HT1080 (cell line): ENCODE data around the gene TMEM72. TPM values are rescaled to one million over a fixed set of nuclear protein-coding genes. Genes with fewer than 3 reads are reported as not detected.

Experiments
- DNase-seq: peaks from one replicate; pipeline ENCODE4 v3.0.0-alpha.2; 2015; ENCODE audit warnings: low read depth
- total RNA-seq: library from RNA; depleted of rRNA; stranded (reverse); fragments of >200 nt; shearing (Covaris generic); gene quantifications from 2 replicates; pipeline ENCODE4 v1.2.3, GENCODE V29; 2014

TMEM72 gene
- total RNA-seq, 1 experiment from 2014 or later, result not detected

- DNase-seq, result no peak
Observed at GRCh38 chr10:44917848-44918247, 6.7 kb downstream of the TMEM72 start.

DNA sequence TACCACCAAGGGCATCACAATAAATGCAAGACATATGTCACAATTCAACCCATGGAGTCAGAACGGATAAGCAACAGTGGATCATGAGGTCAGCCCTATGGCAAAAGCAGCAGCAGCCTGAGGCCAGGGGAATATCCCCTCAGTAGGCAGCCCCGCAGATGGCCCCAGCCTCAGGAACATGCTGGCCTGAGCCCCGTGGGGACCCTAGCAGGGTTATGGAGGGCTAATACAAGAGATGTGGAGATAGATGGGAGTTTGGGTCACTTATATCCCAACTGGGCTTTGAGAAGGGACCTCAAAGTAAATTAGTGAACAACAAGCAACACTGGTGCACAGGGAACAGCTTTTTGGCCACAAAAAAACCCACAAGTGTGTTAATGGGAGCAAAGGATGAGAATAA lies 9.1 kb downstream of the TMEM72 start:
- no peak for DNase-seq

DNA sequence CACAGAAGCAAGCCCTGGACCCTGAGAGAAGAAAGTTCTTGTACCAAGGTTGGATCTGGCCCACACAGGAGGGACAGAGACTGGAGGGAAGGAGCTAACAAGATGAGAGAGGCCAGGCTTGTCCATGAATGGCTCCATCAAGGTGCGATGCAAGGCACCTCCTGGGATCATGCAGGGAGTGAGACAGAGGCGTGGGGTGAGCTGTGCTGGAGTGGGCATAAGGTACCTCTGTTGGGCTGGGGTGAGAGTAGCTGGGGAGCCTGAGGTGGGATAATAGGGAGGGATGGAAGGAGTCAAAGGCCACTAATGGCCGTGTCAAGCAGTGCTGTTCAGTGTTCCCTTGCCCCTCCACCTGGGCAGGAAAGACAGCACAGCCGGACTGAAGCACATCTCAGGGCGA lies 9.9 kb downstream of the TMEM72 start:
- DNase-seq, result no peak

- DNase-seq, result no peak
Observed at GRCh38 chr10:44921506-44921905, 10.4 kb downstream of the TMEM72 start.

- DNase-seq, result no peak
Observed at GRCh38 chr10:44922021-44922420, 10.9 kb downstream of the TMEM72 start.

- DNase-seq, result no peak
Observed at GRCh38 chr10:44922796-44923545, 11.8 kb downstream of the TMEM72 start.

DNA sequence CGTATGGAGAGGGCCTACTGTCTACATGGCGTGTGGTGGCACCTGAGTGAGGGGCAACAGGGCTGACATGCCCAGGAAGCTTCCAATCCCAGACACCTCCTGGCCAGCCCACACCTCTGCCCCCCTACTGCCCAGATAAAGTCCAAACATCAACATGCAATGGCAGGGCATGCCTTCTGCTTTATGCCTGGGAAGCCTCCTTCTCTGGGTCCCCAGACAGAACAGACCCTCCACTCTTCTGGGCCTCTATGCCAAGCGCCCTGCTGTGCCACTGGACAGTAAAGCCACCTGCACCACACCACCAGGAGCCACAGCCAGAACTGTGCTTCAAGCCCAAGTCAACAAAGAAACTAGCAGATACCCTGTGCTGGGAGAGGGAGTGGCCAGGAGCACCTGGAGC lies 12.5 kb downstream of the TMEM72 start:
- no peak for DNase-seq

DNA sequence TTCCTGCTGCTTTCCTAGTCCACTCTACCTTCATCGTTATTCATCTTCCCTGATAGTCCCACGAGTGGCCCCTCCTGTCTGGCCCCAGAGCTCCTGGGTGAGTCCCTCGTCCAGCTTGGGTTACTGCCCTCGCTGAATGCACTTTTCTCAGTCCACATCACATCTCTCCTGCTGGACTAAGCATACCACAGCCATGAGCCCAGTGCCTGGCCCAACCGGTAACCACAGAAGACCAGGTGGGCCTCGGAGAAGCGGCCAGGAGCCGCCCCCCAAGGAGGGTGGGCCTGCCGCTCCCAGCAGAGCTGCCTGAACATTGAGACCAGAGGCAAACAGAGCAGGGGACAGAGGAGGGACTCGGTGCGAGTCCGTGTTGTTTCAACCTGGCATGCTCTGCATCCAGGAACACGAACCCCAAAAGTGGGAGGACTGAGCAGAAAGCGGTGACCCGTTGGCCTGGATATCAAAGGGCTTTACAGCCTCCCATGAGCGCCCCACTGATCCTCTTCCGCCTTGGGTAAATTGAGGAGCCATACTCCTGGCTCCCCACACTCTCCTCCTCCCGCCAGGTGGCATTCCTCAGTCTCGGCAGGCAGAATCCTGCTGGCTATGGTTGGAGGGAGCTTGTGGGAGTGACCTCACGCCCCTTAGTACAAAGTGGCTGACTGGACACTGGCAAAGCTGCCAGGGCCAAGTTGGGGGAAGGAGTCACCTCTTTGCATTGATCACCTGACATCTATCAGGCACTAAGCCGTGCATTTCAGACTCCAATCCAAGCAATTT lies 13.3 kb downstream of the TMEM72 start:
- no peak for DNase-seq

DNA sequence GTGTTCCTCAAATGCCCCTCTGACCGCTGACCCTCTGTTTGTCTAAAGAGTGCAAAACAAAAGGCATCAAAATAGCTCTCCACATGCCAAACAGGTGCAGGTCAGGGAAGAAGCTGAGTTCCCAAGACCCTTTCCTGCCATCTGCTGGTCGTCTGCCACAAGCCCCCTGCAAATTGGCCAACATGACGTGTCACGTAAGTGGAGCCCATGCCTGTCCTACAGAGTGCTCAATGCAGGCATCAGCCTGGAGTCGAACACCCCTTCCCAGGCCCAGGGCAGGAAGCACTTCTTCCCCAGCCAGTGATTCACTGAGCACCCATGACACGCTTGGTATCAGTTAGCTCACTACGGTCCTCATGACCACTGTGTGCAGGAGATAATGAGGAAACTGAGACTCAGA lies 14.1 kb downstream of the TMEM72 start:
- DNase-seq, result peak; percentile 35

DNA sequence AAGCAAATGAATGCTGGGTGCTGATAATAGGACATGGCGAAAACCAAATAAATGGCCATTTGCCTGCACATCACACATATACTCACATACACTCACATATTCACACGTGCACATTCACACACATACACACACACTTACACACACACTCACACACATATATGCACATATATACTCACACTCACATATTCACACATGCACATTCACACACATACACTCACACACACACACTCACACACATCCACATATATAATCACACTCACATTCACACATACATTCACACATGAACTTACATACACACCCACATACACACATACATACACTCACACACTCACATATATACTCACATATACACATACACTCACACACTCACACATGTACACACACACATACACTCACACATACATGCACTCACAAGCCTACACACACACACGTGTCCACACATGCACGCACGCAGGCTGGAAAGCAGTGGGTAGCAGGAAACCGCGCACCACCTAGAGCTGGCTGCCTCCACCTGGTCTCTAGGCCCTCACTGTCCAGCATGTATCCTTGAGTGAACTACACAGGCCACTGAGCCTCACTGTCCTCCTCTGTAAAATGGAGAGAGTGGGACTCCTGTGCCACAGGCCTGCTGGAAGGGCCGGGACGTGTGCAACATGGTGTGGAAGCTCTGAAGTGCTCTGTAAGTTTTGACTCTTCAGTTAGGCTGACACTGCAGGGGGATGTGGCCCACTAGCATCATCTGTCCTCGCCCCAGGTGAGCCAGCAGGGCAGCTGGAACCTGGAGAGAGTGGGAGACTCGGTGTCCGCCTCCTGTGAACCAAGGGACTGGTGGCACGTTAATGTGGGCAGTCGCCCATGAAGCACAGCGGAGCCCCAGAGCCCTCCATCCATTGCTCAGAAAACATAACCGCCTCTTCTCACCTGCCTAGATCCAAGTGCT lies 14.9 kb downstream of the TMEM72 start:
- DNase-seq, result no peak

GRCh38 chr10:44926751-44927351 lies 15.7 kb downstream of the TMEM72 start:
- no peak for DNase-seq

DNA sequence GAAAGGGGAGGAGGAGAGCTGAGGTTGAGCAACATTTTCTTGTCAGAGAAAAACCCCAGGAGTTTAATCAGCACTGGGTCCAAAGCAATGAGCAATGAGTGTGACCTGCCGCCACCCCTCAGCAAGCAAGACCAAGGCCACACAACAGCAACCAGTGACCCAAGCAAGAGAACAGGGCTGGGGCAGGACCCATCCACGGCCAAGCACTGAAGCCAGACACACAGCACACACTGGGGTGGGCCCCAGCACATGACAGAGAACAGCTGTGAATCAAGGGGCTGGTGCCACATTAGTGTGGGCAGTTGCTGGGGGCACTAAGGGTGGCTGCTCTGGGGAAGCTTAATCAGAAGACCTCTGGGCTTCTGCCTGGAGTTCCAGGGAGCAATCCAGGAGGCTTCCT lies 16.2 kb downstream of the TMEM72 start:
- no peak for DNase-seq

GRCh38 chr10:44928462-44928861 lies 17.3 kb downstream of the TMEM72 start:
- DNase-seq, result no peak

DNA sequence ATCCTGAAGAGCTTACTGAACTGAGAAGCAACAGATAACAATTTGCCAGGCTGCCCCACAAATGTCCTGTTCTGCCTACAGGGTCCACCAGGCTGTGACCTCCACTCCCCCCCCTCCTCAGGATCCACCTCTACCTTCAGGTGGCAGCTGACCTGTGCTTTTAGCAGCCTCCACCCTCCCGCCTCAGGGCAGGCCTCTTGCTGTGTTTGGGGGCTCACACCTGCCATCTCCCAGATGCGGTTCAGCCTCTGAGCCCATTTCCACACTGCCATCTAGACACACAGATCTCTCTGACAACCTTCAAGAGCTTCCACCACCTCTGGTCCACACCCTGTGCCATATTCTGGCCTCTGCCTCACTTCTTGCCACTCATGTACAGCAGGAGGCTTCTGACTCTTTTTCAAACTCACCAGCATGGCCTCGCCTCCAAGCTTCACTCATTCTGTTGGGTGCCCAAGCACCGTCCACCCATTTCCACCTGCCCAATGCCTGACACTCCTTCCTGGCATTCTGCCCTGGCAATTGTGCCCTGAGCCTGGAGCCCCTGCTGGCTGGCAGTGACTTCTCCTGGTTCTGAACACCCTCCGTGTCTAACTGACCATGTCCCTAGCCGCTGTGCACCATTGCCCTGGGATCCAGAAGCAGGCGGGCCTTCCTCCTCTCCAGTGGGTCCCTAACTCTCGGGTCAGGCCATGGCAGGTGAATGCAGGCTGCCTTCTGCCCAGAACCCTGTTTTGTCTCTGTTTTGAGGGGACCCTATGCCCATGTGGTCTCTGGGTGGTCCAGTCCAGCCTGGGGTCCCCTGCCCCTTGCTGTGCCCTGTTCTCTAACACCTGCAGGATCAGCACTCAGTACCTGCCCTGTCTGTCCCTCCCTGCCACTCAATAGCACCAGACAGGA lies 18.5 kb downstream of the TMEM72 start:
- DNase-seq, result no peak

- DNase-seq, result no peak
Observed at GRCh38 chr10:44930904-44931620, 19.9 kb downstream of the TMEM72 start.

DNA sequence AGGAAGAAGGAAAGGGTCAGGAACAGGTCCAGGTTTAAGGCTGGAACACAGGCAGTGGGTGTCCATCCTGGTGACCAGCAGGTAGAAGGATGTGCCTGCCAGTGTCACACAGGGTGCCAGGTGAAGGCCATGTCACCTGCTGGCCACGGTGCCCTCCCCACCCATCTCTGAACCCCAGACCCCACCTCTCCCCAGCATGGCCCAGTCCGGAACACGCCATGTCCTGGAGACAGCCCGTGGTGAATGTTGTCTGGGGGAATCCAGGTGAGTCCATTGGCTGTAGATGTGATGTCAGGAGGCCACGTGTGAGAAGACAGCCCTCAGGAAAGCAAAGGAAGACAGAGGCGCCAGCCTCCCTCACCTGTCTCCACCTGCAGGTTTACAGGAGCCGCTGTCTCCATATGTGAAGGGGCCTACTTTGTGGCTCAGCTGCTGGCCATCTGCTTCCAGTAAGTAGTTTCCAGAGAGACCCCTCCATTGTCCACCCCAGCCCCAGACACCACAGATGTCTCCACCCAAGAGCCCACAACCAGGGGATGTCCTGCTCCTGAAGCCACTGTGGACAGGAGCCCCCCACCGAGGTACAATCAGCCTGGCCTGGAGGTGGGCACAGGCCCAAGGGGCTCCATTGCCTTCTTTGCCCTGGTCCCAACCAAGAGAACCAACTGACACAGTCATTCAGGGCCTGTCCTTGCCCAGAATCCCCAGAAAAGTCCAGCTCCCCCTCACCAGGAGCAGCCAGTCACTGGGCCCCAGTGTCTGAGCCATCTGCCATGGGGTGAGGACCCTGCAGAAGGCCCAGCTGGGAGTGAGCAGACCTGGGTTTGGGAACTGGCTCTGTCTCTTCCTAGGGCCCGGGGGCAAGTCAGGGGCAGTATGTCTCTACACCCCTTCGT lies 20.7 kb downstream of the TMEM72 start:
- DNase-seq, result no peak

DNA sequence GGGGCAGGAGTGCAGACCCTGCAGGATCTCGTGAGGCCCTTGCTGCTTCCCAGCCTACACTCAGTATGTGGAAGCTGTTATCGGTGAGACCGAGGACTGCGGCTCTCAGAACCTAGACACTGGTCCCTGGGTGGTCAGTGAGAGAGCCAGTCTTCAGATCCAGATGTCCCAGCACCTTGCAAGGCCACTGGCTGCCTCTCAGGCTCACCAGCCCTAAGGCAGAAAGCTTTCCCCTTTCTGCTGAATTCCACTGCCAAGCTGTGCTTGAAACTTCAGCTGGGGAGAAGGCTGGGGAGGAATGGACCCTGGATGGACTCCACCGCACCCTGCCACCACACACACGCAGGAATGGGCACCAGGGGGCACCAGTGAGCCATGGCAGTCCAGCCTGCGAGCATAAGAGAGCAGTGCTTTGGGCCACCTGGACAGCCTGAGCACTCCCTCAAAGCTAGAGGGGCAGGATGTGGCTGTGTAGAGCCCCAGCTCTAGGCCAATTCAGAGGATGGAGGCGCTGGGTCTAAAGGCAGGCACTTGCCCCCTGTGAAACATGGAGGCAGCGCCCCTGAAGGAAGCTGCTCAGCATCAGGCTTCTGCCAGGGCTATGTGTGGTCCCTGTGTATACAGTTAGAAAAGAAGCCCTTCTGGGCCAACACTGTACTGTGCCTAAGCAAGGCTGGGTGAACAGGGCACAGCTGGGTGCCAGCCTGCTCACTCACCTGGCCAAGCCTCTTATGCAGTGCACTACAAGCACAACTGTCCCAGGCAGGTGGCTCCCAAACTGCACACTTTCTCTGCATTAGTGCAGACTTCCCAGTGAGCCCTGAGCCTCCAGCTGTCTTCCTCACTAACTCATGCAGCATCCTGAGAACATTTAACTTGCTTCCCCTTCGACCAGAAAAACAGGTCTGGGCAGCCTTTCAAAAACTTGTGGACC lies 21.6 kb downstream of the TMEM72 start:
- DNase-seq, result peak; percentile 66
